HepG2 (cell line): Measurements from ENCODE around the gene DLL4. TPM values are rescaled to one million over a fixed set of nuclear protein-coding genes. Genes with fewer than 3 reads are reported as not detected.
A peak's percentile ranks its signal among the peaks of the same experiment; 100 is the strongest.

Experiments used
- ARNT ChIP-seq: fragments of 450-650 bp; IDR thresholded peaks from 2 replicates; pipeline ENCODE4 v1.6.1; 2017
- HMGA1 ChIP-seq: sonication (generic); formaldehyde crosslinking; conservative IDR thresholded peaks from 2 replicates; pipeline ENCODE4 v1.4.0; 2020; ENCODE audit warnings: missing genetic modification reagents
- HNF4G ChIP-seq, 2 experiments: sonication (generic) in 1 of 2; formaldehyde crosslinking in 1 of 2; IDR thresholded peaks; 2 replicates each; pipeline versions ENCODE4 v1.4.0 to v1.6.1; 2011 to 2020; ENCODE audit warnings: borderline replicate concordance in 2 of 2, low read depth in 2 of 2, mild to moderate bottlenecking in 2 of 2, low read length in 1 of 2, missing genetic modification reagents in 1 of 2, moderate library complexity in 1 of 2
- MAFK ChIP-seq, 2 experiments: IDR thresholded peaks in 1 of 2; conservative IDR thresholded peaks in 1 of 2; 2 replicates each; pipeline ENCODE4 v1.6.1; 2011; ENCODE audit warnings: improper control_type of control experiment in 2 of 2, low read length in 2 of 2
- MTERF4 ChIP-seq: sonication (generic); formaldehyde crosslinking; IDR thresholded peaks from 2 replicates; pipeline ENCODE4 v1.8.0; 2023; ENCODE audit warnings: mild to moderate bottlenecking, missing genetic modification reagents
- PAF1 ChIP-seq: IDR thresholded peaks from 2 replicates; pipeline ENCODE4 v1.6.1; 2016; ENCODE audit warnings: missing genetic modification reagents, missing compliant biosample characterization
- ZNF205 ChIP-seq: IDR thresholded peaks from 2 replicates; pipeline ENCODE4 v1.6.1; 2018; ENCODE audit warnings: missing biosample characterization, missing genetic modification reagents
- ZNF407 ChIP-seq: sonication (generic); formaldehyde crosslinking; IDR thresholded peaks from one replicate; pipeline ENCODE4 v1.5.1; 2020; ENCODE audit warnings: mild to moderate bottlenecking, missing genetic modification reagents; ENCODE audit errors: not compliant biosample characterization
- polyA plus RNA-seq, 8 experiments: library from polyadenylated mRNA; depleted of rRNA in 3 of 8; stranded (reverse) in 7 of 8; unstranded in 1 of 8; fragments of >200 nt; fragmentation: Illumina TruSeq in 4 of 8; extraction: Trizol in 4 of 8; gene quantifications; 2 replicates each; pipeline versions ENCODE4 v1.2.1 to v1.2.3, GENCODE V29; 2011 to 2016; ENCODE audit warnings: low read depth in 4 of 8, missing spikeins in 1 of 8, mixed read lengths in 1 of 8; ENCODE audit not compliant: insufficient read depth in 1 of 8
- total RNA-seq, 5 experiments: library from RNA; depleted of rRNA; stranded (reverse); fragments of >200 nt; fragmentation: Illumina TruSeq; extraction: Trizol; gene quantifications; 2 replicates each; pipeline ENCODE4 v1.2.3, GENCODE V29; 2016; ENCODE audit warnings: low read depth in 1 of 5
- TF ChIP-seq, protein P1 (sequence below): sonication (generic); formaldehyde crosslinking; IDR thresholded peaks from 2 replicates; pipeline ENCODE4 v1.4.0; 2020; ENCODE audit warnings: mild to moderate bottlenecking, missing genetic modification reagents
- TF ChIP-seq, protein P2 (sequence below): sonication (generic); formaldehyde crosslinking; IDR thresholded peaks from 2 replicates; pipeline ENCODE4 v1.4.0; 2020; ENCODE audit warnings: missing genetic modification reagents, borderline replicate concordance

The DLL4 gene
- total and polyA plus RNA-seq, 2 of the 13 experiments (the other 11 are each of a cell fraction or from before 2014, with no cell fraction given): 0.20 to 0.25 TPM

GRCh38 chr15:40906091-40906990, 22.8 kb upstream of the DLL4 start (continued):
- TF ChIP-seq ZNF407 (CRISPR knock-in tag): peak; percentile 39
- TF ChIP-seq ARNT: no peak
- TF ChIP-seq MTERF4: no peak
- TF ChIP-seq, protein P1, sequence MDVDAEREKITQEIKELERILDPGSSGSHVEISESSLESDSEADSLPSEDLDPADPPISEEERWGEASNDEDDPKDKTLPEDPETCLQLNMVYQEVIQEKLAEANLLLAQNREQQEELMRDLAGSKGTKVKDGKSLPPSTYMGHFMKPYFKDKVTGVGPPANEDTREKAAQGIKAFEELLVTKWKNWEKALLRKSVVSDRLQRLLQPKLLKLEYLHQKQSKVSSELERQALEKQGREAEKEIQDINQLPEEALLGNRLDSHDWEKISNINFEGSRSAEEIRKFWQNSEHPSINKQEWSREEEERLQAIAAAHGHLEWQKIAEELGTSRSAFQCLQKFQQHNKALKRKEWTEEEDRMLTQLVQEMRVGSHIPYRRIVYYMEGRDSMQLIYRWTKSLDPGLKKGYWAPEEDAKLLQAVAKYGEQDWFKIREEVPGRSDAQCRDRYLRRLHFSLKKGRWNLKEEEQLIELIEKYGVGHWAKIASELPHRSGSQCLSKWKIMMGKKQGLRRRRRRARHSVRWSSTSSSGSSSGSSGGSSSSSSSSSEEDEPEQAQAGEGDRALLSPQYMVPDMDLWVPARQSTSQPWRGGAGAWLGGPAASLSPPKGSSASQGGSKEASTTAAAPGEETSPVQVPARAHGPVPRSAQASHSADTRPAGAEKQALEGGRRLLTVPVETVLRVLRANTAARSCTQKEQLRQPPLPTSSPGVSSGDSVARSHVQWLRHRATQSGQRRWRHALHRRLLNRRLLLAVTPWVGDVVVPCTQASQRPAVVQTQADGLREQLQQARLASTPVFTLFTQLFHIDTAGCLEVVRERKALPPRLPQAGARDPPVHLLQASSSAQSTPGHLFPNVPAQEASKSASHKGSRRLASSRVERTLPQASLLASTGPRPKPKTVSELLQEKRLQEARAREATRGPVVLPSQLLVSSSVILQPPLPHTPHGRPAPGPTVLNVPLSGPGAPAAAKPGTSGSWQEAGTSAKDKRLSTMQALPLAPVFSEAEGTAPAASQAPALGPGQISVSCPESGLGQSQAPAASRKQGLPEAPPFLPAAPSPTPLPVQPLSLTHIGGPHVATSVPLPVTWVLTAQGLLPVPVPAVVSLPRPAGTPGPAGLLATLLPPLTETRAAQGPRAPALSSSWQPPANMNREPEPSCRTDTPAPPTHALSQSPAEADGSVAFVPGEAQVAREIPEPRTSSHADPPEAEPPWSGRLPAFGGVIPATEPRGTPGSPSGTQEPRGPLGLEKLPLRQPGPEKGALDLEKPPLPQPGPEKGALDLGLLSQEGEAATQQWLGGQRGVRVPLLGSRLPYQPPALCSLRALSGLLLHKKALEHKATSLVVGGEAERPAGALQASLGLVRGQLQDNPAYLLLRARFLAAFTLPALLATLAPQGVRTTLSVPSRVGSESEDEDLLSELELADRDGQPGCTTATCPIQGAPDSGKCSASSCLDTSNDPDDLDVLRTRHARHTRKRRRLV (CRISPR knock-in tag): no peak
- TF ChIP-seq ZNF205 (CRISPR knock-in tag): no peak
- TF ChIP-seq PAF1 (CRISPR knock-in tag): no peak
- TF ChIP-seq HNF4G (IDR thresholded peaks at IDR 0.05; ENCODE audit: borderline replicate concordance, low read depth, low read length): no peak
- 0 out of 2 replicates have a peak, but pooled peaks have one; percentile 28 for TF ChIP-seq HNF4G (CRISPR knock-in tag; IDR thresholded peaks at IDR 0.05; ENCODE audit: borderline replicate concordance, low read depth)
- TF ChIP-seq HMGA1 (CRISPR knock-in tag): no peak
- TF ChIP-seq MAFK (conservative IDR thresholded peaks at IDR 0.05 in 1 of 2, IDR thresholded peaks at IDR 0.05 in 1 of 2; ENCODE audit: low read length in 2 of 2): no peak
- TF ChIP-seq, protein P2, sequence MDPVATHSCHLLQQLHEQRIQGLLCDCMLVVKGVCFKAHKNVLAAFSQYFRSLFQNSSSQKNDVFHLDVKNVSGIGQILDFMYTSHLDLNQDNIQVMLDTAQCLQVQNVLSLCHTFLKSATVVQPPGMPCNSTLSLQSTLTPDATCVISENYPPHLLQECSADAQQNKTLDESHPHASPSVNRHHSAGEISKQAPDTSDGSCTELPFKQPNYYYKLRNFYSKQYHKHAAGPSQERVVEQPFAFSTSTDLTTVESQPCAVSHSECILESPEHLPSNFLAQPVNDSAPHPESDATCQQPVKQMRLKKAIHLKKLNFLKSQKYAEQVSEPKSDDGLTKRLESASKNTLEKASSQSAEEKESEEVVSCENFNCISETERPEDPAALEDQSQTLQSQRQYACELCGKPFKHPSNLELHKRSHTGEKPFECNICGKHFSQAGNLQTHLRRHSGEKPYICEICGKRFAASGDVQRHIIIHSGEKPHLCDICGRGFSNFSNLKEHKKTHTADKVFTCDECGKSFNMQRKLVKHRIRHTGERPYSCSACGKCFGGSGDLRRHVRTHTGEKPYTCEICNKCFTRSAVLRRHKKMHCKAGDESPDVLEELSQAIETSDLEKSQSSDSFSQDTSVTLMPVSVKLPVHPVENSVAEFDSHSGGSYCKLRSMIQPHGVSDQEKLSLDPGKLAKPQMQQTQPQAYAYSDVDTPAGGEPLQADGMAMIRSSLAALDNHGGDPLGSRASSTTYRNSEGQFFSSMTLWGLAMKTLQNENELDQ: no peak
